NCI-H2227 (cell line): ENCODE measurements around the gene GTPBP6.
"Not testable (repeated sequence)": the region's sequence is repeated elsewhere in the genome, so short reads cannot be mapped to it uniquely, and the experiment has no call there.

ENCODE experiments used
- DNase-seq: peaks from one replicate; lab custom pipeline; 2025; ENCODE audit not compliant: unreplicated experiment; lab: John Stamatoyannopoulos, UW

Gene GTPBP6

GRCh38 chrX:292900-293897 is 25.4 kb downstream of the GTPBP6 start:
- DNase-seq, result no peak

DNA sequence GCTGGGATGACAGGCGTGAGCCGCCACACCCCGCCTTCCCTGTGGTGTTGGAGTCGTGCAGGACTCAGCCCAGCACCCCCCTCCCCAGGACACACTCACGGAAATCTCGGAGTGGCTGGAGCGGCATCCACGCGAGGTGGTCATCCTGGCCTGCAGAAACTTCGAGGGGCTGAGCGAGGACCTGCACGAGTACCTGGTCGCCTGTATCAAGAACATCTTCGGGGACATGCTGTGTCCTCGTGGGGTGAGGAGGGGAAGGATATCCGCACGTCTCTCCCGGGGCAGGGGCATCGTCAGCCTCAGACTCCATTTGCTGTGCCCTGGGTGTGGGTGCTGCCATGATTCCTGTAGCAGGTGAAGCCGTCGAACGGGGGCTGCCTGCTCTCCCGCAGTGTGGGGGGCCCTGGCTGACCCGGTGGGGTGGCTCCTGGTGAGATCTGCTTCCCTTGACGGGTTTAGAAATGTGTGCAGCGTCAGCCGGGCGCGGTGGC is 27.1 kb downstream of the GTPBP6 start:
- DNase-seq, result no peak

DNA sequence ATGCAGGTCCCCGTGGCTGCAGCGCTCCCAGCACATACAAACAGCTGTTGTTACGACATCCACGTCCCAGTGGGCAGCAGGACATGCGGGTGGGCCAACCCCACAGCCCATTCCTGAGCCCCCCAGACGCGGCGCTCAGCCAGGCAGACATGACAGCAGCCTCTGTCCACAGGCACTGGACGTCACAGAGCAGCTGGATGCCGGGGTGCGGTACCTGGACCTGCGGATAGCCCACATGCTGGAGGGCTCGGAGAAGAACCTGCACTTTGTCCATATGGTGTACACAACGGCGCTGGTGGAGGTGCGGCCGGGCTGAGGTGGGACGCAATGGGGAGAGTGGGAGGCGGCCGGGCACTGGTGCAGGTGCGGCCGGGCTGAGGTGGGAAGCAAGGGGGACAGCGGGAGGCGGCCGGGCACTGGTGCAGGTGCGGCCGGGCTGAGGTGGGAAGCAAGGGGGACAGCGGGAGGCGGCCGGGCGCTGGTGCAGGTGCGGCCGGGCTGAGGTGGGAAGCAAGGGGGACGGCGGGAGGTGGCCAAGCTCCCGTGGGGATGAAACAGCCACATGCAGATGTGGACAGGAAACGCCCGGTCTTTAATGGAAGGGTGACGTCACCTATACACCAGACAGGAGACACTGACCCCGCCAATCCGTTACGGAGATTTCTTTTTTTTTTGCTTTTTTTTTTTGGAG is 28.0 kb downstream of the GTPBP6 start:
- DNase-seq, result no peak

DNA sequence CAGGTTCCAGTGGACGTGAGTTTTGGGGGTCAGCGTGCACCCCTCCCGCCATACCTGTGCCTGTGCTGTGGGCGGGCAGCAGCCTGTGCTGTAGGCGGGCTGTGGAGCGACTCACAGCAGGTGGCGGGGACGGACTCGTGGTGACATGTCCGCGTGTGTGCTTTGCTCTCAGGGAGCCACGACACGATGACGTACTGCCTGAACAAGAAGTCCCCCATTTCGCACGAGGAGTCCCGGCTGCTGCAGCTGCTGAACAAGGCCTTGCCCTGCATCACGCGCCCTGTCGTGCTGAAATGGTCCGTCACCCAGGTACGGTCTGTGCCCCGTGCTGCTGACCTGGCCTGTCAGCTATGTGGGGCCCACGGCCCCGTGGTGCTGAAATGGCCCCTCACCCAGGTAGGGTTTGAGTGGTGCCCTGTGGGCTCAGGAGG is 30.0 kb downstream of the GTPBP6 start:
- no peak for DNase-seq

DNA sequence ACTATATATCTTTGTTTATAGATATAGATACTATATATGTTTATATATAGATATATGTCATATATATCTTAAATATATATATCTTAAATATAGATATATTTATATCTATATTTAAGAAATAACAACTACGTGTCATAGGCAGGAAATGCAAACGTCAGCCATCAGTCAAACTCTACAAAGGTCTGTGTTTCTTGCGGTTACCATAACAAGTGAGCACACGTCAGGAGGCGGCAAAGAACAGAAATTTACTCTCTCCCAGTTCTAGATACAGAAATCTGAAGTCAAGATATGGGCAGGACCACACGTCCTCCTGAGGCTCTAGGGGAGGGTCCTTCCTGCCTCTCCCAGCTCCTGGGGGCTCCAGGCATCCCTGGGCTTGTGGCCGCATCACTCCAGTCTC is 30.9 kb downstream of the GTPBP6 start:
- DNase-seq, result no peak

- DNase-seq, result no peak
Measured at GRCh38 chrX:285076-285677, 33.4 kb downstream of the GTPBP6 start.

- DNase-seq, result no peak
Measured at GRCh38 chrX:283115-283845, 35.3 kb downstream of the GTPBP6 start.

DNA sequence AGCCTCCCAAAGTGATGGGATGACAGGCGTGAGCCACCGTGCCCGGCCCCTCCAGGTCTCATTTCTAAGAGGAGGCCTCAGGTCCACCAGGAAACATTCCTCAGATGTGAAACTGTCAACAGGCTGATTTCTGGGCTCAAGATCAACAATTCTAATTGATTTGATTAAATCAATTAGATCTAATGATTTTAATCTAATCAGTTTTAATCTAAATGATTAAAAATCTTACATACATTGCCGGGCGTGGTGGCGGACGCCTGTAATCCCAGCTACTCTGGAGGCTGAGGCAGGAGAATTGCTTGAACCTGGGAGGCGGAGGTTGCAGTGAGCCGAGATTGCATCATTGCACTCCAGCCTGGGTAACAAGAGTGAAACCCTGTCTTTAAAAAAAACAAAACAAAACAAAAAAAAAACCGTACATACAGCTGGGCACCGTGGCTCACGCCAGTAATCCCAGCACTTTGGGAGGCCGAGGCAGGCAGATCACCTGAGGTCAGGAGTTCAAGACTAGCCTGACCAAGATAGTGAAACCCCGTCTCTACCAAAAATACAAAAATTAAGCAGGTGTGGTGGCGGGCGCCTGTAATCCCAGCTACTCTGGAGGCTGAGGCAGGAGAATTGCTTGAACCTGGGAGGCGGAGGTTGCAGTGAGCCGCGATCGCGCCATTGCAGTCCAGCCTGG is 36.5 kb downstream of the GTPBP6 start:
- DNase-seq, result not testable (repeated sequence)

- DNase-seq, result no peak
Measured at GRCh38 chrX:281166-281999, 37.2 kb downstream of the GTPBP6 start, which contains the start of gene PLCXD1. Gene PLCXD1, plus strand, starts transcription at chrX:281381. Its CDS starts 2,807 bp downstream, at chrX:284188.

DNA sequence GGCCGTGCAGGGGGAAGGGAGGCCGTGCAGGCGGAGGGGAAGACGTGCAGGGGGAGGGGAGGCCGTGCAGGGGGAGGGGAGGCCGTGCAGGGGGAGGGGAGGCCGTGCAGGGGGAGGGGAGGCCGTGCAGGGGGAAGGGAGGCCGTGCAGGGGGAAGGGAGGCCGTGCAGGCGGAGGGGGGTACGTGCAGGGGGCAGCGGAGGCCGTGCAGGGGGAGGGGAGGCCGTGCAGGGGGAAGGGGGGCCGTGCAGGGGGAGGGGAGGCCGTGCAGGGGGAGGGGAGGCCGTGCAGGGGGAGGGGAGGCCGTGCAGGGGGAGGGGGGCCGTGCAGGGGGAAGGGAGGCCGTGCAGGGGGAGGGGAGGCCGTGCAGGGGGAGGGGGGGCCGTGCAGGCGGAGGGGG is 37.9 kb downstream of the GTPBP6 start:
- DNase-seq, result not testable (repeated sequence)

- DNase-seq, result not testable (repeated sequence)
Measured at GRCh38 chrX:279757-280604, 38.6 kb downstream of the GTPBP6 start.

DNA sequence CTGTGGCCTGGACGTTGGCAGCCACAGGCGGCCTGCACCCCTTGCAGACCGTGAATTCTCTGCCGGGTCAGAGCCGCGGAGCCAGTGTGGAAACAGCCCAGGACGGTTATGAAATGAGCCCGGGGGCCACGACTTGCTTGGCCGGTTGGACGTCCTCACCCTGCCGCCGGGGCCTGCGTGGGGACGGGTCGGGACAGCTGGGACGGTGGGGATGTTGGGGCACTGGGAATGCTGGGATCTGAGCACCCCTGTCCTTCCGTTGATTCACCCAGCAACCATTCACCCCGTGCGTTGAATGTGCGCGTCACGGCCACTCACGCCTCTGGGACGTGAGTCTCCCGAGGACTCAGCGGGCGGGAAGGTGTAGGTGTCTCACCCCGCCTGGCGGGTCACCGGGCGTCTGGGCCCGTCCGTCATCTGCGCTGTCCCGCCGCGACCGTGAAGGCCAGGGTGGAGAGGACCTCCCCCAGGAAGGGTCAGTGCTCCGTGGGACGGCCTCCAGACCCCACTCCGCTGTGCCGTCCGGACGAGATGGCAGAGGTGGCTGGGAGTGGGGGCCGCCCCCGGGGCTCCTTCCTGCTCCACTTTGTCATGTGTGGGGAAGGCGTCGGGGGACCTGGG is 41.9 kb downstream of the GTPBP6 start:
- no peak for DNase-seq

- no peak for DNase-seq
Measured at GRCh38 chrX:275967-276580, 42.5 kb downstream of the GTPBP6 start.

GRCh38 chrX:275476-275966 is 43.1 kb downstream of the GTPBP6 start:
- no peak for DNase-seq

- DNase-seq, result no peak
Measured at GRCh38 chrX:274904-275475, 43.6 kb downstream of the GTPBP6 start.

- no peak for DNase-seq
Measured at GRCh38 chrX:270848-271367, 47.7 kb downstream of the GTPBP6 start.
